ENCODE data around the gene EFS. TPM values are rescaled to one million over a fixed set of nuclear protein-coding genes. Genes with fewer than 3 reads are reported as not detected.
"Not testable (repeated sequence)": the region's sequence is repeated elsewhere in the genome, so short reads cannot be mapped to it uniquely, and the experiment has no call there.

The EFS gene
- total and polyA plus RNA-seq, 8 donors = 15.8 to 64.1 (median 46.9) TPM

DNA sequence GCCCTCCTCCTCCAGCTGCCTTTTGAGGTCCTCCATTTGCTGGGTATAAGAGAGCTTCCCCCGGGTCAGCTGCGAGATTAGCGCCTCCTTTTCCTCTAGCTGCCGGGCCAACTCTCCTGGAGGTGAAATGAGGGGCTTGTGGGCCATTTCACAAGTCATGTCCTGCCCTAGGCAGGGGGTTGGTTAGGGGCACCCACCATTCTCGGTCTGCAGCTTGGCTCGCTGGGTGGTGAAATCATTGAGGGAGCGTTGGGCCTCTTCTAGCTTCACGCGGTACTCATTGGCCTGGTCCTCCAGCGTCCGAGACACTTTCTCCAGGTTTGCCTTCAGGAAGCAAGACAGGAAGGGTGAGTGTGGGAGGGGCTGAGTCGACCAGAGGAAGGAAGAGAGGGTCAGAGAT is 24.4 kb upstream of the EFS start:
- ATAC-seq = no peak
- intact Hi-C loops (cut with DNase I) = no loop called here
- Histone ChIP-seq H3K4me3 (no peak overlapping the region), H3K27me3 (peaks cover 0 to 9% of the 10 kb centered on the region in 2 donors), H3K36me3 (no peaks in the 10 kb centered on the region), H3K9me3 (no peaks in the 10 kb centered on the region), H3K27ac (no peak overlapping the region), H3K4me1 (no peaks in the 10 kb centered on the region)
- TF ChIP-seq, protein P1, sequence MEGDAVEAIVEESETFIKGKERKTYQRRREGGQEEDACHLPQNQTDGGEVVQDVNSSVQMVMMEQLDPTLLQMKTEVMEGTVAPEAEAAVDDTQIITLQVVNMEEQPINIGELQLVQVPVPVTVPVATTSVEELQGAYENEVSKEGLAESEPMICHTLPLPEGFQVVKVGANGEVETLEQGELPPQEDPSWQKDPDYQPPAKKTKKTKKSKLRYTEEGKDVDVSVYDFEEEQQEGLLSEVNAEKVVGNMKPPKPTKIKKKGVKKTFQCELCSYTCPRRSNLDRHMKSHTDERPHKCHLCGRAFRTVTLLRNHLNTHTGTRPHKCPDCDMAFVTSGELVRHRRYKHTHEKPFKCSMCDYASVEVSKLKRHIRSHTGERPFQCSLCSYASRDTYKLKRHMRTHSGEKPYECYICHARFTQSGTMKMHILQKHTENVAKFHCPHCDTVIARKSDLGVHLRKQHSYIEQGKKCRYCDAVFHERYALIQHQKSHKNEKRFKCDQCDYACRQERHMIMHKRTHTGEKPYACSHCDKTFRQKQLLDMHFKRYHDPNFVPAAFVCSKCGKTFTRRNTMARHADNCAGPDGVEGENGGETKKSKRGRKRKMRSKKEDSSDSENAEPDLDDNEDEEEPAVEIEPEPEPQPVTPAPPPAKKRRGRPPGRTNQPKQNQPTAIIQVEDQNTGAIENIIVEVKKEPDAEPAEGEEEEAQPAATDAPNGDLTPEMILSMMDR (IDR thresholded peaks at IDR 0.05) = no peak
- no peak for DNase-seq

DNA sequence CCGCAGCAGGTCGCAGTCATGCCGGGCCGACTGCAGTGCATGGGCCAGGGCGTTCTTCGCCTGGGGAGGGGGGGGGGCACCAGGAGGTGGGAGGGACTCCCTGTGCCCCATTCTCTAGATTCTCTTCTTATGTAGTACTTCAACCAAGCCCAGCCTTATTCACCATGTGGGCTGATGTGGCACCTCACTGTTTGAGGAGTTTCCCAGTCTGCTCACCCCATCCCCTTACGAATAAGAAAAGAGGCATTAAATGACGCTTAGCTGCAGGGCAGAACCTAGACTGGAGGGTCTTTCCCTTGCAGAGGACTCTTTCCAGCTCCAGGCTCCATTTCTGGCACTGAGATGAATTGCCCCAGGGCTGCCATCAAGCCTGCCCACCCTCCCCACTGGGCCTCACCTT is 24.0 kb upstream of the EFS start:
- H3K27ac ChIP-seq = no peak overlapping the region
- TF ChIP-seq, protein P1 (IDR thresholded peaks at IDR 0.05) = no peak

DNA sequence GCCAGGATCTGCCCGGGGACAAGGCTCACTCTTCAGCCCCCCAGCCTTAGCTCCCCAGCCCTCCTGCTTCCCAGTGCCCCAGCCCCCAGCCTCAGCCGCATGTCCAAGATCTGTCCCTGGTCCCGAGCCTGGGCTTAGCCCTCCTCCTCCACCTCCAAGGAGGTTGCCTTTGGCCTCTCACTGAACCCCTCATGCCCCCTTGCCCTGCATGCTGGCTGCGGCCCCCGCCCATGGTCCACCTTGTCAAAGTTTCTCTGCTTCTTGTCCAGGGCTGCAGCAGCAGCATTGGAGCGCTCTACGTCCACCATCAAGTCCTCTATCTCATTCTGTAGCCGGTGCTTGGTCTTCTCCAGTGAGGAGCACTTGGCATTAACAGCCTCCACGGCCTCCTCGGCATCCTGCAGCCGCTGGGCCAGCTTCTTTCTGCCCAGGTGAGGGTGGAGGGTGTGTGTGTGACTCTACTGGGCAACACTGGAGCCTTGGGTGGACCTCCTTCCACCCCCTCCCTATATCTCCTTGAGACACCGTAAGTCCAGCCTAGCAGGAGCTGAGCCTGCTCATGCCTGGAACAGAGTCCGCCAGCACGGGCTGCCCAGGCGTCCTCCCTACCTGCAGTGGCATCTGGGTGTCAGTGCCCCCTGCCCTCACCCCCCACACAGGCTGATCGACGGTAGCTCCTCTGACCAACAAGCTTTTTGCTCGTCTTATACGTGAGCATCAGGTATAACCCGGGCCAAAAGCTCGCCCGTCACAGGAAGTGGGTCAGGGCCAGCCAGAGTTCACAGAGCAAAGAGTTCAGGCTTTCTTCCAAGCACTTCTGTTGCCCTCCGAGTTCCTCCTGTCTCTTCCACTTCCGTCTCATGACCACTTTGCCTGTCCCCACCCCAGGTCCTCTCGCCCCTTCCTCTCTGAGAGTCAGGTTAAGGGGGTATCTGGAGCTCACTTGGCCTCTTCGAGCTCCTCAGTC is 23.2 kb upstream of the EFS start:
- H3K4me1 ChIP-seq = no peaks in the 10 kb centered on the region
- TF ChIP-seq, protein P1 (IDR thresholded peaks at IDR 0.05) = no peak
- no peaks in the 10 kb centered on the region for H3K36me3 ChIP-seq
- H3K27ac ChIP-seq = no peak overlapping the region
- no peaks in the 10 kb centered on the region for H3K9me3 ChIP-seq
- intact Hi-C loops (cut with DNase I) = no loop called here
- ATAC-seq (no peak), DNase-seq (no peak)
- H3K4me3 ChIP-seq = no peak overlapping the region
- H3K27me3 ChIP-seq = peaks cover 0 to 9% of the 10 kb centered on the region in 2 donors

More for the DNA sequence above, 24.0 kb upstream of the EFS start:
- DNase-seq (no peak), ATAC-seq (no peak)
- H3K27me3 ChIP-seq = peaks cover 0 to 9% of the 10 kb centered on the region in 2 donors
- no peaks in the 10 kb centered on the region for H3K9me3 ChIP-seq
- no peaks in the 10 kb centered on the region for H3K36me3 ChIP-seq
- intact Hi-C loops (cut with DNase I) = no loop called here
- no peak overlapping the region for H3K4me3 ChIP-seq
- no peaks in the 10 kb centered on the region for H3K4me1 ChIP-seq

DNA sequence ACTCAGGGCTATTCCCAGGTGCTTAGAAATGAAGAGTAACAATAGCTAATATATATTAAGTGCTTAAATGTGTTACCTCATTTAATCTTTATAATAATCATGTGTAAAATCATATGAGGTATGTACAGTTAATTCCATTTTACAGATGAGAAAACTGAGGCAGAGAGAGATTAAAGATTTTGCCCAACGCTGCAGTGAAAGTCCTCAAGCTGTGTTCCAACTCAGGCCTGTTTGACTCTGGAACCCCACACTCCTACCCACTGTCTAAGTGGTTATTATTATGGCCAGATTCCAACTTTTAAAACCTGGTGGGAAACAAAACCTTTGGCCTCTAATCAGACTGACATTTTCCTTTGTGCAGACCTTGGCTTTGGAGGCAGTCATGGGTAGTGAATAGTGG is 22.0 kb upstream of the EFS start:
- no peaks in the 10 kb centered on the region for H3K36me3 ChIP-seq
- H3K4me3 ChIP-seq = no peak overlapping the region
- TF ChIP-seq, protein P1 (IDR thresholded peaks at IDR 0.05) = no peak
- DNase-seq (no peak), ATAC-seq (no peak)
- peaks cover 0 to 21% of the 10 kb centered on the region in 2 donors for H3K27me3 ChIP-seq
- intact Hi-C loops (cut with DNase I) = no loop called here
- H3K9me3 ChIP-seq = no peaks in the 10 kb centered on the region
- no peak overlapping the region for H3K27ac ChIP-seq
- H3K4me1 ChIP-seq = no peaks in the 10 kb centered on the region

DNA sequence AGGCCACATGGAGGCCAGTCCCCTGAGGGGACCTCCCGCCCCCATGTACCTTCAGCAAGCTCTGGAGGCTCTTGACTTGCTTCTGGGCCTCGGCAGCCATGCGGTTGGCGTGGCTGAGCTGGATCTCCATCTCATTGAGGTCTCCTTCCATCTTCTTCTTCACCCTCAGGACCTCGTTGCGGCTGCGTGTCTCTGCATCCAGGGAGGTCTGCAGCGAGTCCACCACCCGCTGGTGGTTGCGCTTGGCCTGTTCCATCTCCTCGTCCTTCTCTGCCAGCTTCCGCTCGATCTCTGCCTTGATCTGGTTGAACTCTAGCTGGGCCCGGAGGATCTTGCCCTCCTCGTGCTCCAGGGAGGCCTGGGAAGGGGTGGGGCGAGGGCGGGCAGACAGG is 21.3 kb upstream of the EFS start:
- H3K9me3 ChIP-seq; ATAC-seq; H3K4me1 ChIP-seq; H3K27ac ChIP-seq; H3K36me3 ChIP-seq; intact Hi-C loops (cut with DNase I); H3K4me3 ChIP-seq: not testable (repeated sequence)
- peak in 1 of 4 donors; percentile 59 for DNase-seq
- peaks cover 0 to 25% of the 10 kb centered on the region in 2 donors for H3K27me3 ChIP-seq
